Kidney epithelial cell (primary cell): ENCODE results near the gene SUPT4H1. TPM values are rescaled to one million over a fixed set of nuclear protein-coding genes. Genes with fewer than 3 reads are reported as not detected.

Experiments
- DNase-seq: peaks from one replicate; pipeline ENCODE4 v3.0.0-alpha.2; 2010; ENCODE audit warnings: low read depth
- H3K27me3 ChIP-seq: 2 replicates; pipeline ENCODE4 v1.6.0; 2011; ENCODE audit warnings: low read length; ENCODE audit not compliant: control insufficient read depth, insufficient read depth
- H3K36me3 ChIP-seq: 2 replicates; pipeline ENCODE4 v1.5.1; 2011; ENCODE audit warnings: low read length; ENCODE audit not compliant: control insufficient read depth, insufficient read depth
- H3K4me3 ChIP-seq: 2 replicates; pipeline ENCODE4 v1.5.1; 2011; ENCODE audit warnings: low read depth, mild to moderate bottlenecking, control low read depth, low read length
- CTCF ChIP-seq: IDR thresholded peaks from 2 replicates; pipeline ENCODE4 v1.5.1; 2011; ENCODE audit warnings: mild to moderate bottlenecking, moderate library complexity, low read length, control low read depth, inconsistent platforms; ENCODE audit not compliant: insufficient read depth, poor library complexity, severe bottlenecking
- total RNA-seq: library from RNA; depleted of rRNA; stranded (reverse); fragments of >200 nt; gene quantifications from 2 replicates; pipeline ENCODE4 v1.2.3, GENCODE V29; 2015

Gene SUPT4H1
- total RNA-seq, 1 donor from 2014 or later, result 52.0 TPM

- Histone ChIP-seq H3K27me3 (peaks cover 34% of the 10 kb centered on the region), H3K36me3 (no peaks in the 10 kb centered on the region), H3K4me3 (no peak overlapping the region)
- TF ChIP-seq CTCF, result no peak
- DNase-seq, result no peak
These were observed 25.2 kb downstream of the SUPT4H1 start for GRCh38 chr17:58326609-58327362.

GRCh38 chr17:58325976-58326468, 26.0 kb downstream of the SUPT4H1 start:
- no peak for TF ChIP-seq CTCF
- no peak overlapping the region for H3K4me3 ChIP-seq
- peaks cover 34% of the 10 kb centered on the region for H3K27me3 ChIP-seq
- no peak for DNase-seq
- no peaks in the 10 kb centered on the region for H3K36me3 ChIP-seq

GRCh38 chr17:58325289-58325726, 26.7 kb downstream of the SUPT4H1 start:
- TF ChIP-seq CTCF, result no peak
- no peak for DNase-seq
- H3K4me3 ChIP-seq, result no peak overlapping the region
- peaks cover 34% of the 10 kb centered on the region for H3K27me3 ChIP-seq
- no peaks in the 10 kb centered on the region for H3K36me3 ChIP-seq

- Histone ChIP-seq H3K4me3 (peak overlapping the region; percentile 59), H3K27me3 (peaks cover 34% of the 10 kb centered on the region), H3K36me3 (no peaks in the 10 kb centered on the region)
- no peak for TF ChIP-seq CTCF
- DNase-seq, result no peak
These were observed 27.4 kb downstream of the SUPT4H1 start for GRCh38 chr17:58324409-58325288.

DNA sequence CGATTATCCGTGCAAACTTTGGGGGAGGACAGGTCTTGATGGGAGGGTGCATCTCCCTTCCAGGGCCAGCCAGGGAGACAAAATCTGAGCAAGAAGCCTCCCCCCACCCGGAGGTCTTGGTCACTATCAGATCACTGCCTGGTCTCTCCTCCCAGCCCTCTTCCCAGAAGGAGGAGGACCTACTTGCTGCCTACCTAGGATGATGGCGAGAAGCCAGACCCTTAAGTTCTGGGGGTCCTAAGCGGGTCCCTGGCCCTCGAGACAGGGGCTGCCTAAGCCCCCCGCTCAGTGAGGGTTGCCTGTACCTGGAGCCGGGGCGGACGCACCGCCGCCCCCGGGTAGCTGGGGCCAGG, 28.0 kb downstream of the SUPT4H1 start:
- H3K4me3 ChIP-seq, result peak overlapping the region; percentile 59
- peaks cover 34% of the 10 kb centered on the region for H3K27me3 ChIP-seq
- DNase-seq, result no peak
- no peaks in the 10 kb centered on the region for H3K36me3 ChIP-seq
- no peak for TF ChIP-seq CTCF
